CD14-positive monocyte (primary cell): ENCODE data around the gene STK38L. TPM values are rescaled to one million over a fixed set of nuclear protein-coding genes. Genes with fewer than 3 reads are reported as not detected.

Experiments
- DNase-seq, 3 donors: peaks; one replicate each; pipeline ENCODE4 v3.0.0-alpha.2; 2011 to 2022
- H2AFZ ChIP-seq: 2 replicates; pipeline ENCODE4 v1.6.0; 2012; ENCODE audit warnings: mild to moderate bottlenecking, low read depth, low read length, inconsistent platforms; ENCODE audit not compliant: insufficient read depth, poor library complexity, severe bottlenecking
- H3K27ac ChIP-seq, 2 donors: 1 replicate in 1 of 2; 2 replicates in 1 of 2; pipeline ENCODE4 v1.5.1; 2012 to 2013; ENCODE audit warnings: low read length in 2 of 2, control low read depth in 1 of 2, inconsistent platforms in 1 of 2, low read depth in 1 of 2, mild to moderate bottlenecking in 1 of 2
- H3K27me3 ChIP-seq, 2 donors: one replicate each; pipeline versions ENCODE4 v1.6.0 to v1.6.1; 2011 to 2013; ENCODE audit warnings: low read length in 2 of 2; ENCODE audit not compliant: control insufficient read depth in 2 of 2, insufficient read depth in 2 of 2
- H3K36me3 ChIP-seq, 2 donors: replicated peaks in 1 of 2; 1 replicate in 1 of 2; 2 replicates in 1 of 2; pipeline versions ENCODE4 v1.5.1 to v1.6.1; 2012 to 2013; ENCODE audit warnings: low read length in 2 of 2, control low read depth in 1 of 2, inconsistent platforms in 1 of 2, mild to moderate bottlenecking in 1 of 2; ENCODE audit not compliant: insufficient read depth in 2 of 2, control insufficient read depth in 1 of 2
- H3K4me1 ChIP-seq, 2 donors: 1 replicate in 1 of 2; 2 replicates in 1 of 2; pipeline versions ENCODE4 v1.5.1 to v1.6.1; 2012 to 2013; ENCODE audit warnings: low read length in 2 of 2, control low read depth in 1 of 2, inconsistent platforms in 1 of 2, mild to moderate bottlenecking in 1 of 2, moderate library complexity in 1 of 2; ENCODE audit not compliant: insufficient read depth in 2 of 2, control insufficient read depth in 1 of 2
- H3K4me2 ChIP-seq: replicated peaks from 2 replicates; pipeline ENCODE3; 2012; ENCODE audit warnings: low read length, moderate library complexity, mild to moderate bottlenecking; ENCODE audit not compliant: poor library complexity, severe bottlenecking; ENCODE audit errors: extremely low read depth
- H3K4me3 ChIP-seq, 3 experiments: fragments of 200-600 bp in 1 of 3; sonication (generic) in 1 of 3; replicated peaks in 1 of 3; 1 replicate in 2 of 3; 2 replicates in 1 of 3; pipeline ENCODE4 v1.5.1; 2011 to 2013; ENCODE audit warnings: low read length in 3 of 3, mild to moderate bottlenecking in 3 of 3, control low read depth in 2 of 3, low read depth in 2 of 3, inconsistent platforms in 1 of 3, moderate library complexity in 1 of 3
- H3K79me2 ChIP-seq: 2 replicates; pipeline ENCODE4 v1.6.0; 2012; ENCODE audit warnings: mild to moderate bottlenecking, control low read depth, inconsistent platforms, low read length, moderate library complexity; ENCODE audit not compliant: insufficient read depth
- H3K9ac ChIP-seq: 2 replicates; pipeline ENCODE4 v1.6.0; 2017; ENCODE audit warnings: low read length, mild to moderate bottlenecking; ENCODE audit not compliant: insufficient read depth, poor library complexity, severe bottlenecking
- H3K9me3 ChIP-seq, 2 donors: replicated peaks in 1 of 2; 1 replicate in 1 of 2; 2 replicates in 1 of 2; pipeline versions ENCODE4 v1.5.1 to v1.6.1; 2012 to 2013; ENCODE audit warnings: low read length in 2 of 2, control low read depth in 1 of 2; ENCODE audit not compliant: control insufficient read depth in 1 of 2, insufficient read depth in 1 of 2
- H4K20me1 ChIP-seq: 2 replicates; pipeline ENCODE4 v1.6.0; 2012; ENCODE audit warnings: mild to moderate bottlenecking, low read length, control low read depth, moderate library complexity; ENCODE audit not compliant: insufficient read depth
- H3K27ac Mint-ChIP-seq, 7 donors: one replicate each; pipeline ENCODE4 v1.8.0; 2020; ENCODE audit warnings: mild to moderate bottlenecking in 7 of 7, mixed read lengths in 7 of 7, moderate library complexity in 6 of 7, inconsistent platforms in 2 of 7
- H3K27me3 Mint-ChIP-seq, 3 donors: one replicate each; pipeline ENCODE4 v1.8.0; 2021 to 2022; ENCODE audit warnings: low read depth in 3 of 3, mild to moderate bottlenecking in 3 of 3, mixed read lengths in 3 of 3, moderate library complexity in 3 of 3, inconsistent platforms in 1 of 3
- H3K36me3 Mint-ChIP-seq, 2 donors: one replicate each; pipeline ENCODE4 v1.8.0; 2020; ENCODE audit warnings: mixed read lengths in 2 of 2, inconsistent platforms in 1 of 2, mild to moderate bottlenecking in 1 of 2
- H3K4me1 Mint-ChIP-seq: one replicate; pipeline ENCODE4 v1.8.0; 2020; ENCODE audit warnings: mild to moderate bottlenecking, mixed read lengths
- H3K4me3 Mint-ChIP-seq, 2 donors: one replicate each; pipeline ENCODE4 v1.8.0; 2020; ENCODE audit warnings: mild to moderate bottlenecking in 2 of 2, mixed read lengths in 2 of 2, moderate library complexity in 1 of 2
- H3K9me3 Mint-ChIP-seq, 7 donors: one replicate each; pipeline ENCODE4 v1.8.0; 2020 to 2022; ENCODE audit warnings: mixed read lengths in 7 of 7, mild to moderate bottlenecking in 6 of 7, moderate library complexity in 6 of 7, inconsistent platforms in 2 of 7
- WGBS: methylation state at CpG from one replicate; pipeline ENCODE4 v1.1.5; 2013; ENCODE audit warnings: missing lambda C conversion rate; ENCODE audit not compliant: insufficient coverage; 5-methylcytosine and 5-hydroxymethylcytosine counted together
- intact Hi-C, 2 donors: fragments of 100-400 bp; cut with micrococcal nuclease; formaldehyde crosslinking; loops; one replicate each; pipeline versions ENCODE4 v1.15.0 to v1.15.1; 2023
- polyA minus RNA-seq: library from RNA; depleted of rRNA, polyadenylated mRNA; stranded (reverse); fragments of >200 nt; gene quantifications from 2 replicates; pipeline ENCODE4 v1.2.3, GENCODE V29; 2012
- polyA plus RNA-seq, 3 donors: library from polyadenylated mRNA; depleted of rRNA in 1 of 3; unstranded in 2 of 3; stranded (reverse) in 1 of 3; fragments of 300-500 nt in 2 of 3; fragments of >200 nt in 1 of 3; fragmentation: Illumina TruSeq in 2 of 3; gene quantifications; 1 replicate in 2 of 3; 2 replicates in 1 of 3; pipeline ENCODE4 v1.2.3, GENCODE V29; 2012 to 2021
- total RNA-seq, 12 experiments: library from RNA in 1 of 12; stranded (reverse) in 1 of 12; fragments of 120-200 nt in 1 of 12; gene quantifications; one replicate each; pipeline ENCODE4 v1.2.4 and lab custom pipeline; 2013 to 2026; ENCODE audit warnings: mixed read lengths in 6 of 12, inconsistent platforms in 1 of 12
- TF ChIP-seq, protein P1 (sequence below): fragments of 200-600 bp; IDR thresholded peaks from one replicate; pipeline ENCODE4 v1.8.0; 2022; ENCODE audit warnings: antibody characterized with exemption, mild to moderate bottlenecking

The STK38L gene
- 76.7 TPM for total RNA-seq (2013)
- polyA plus RNA-seq (10 to 100 TPM; 20.0 to 29.5 (median 20.5) TPM), polyA minus RNA-seq (11.1 and 14.5 TPM in 2 replicates), total RNA-seq (lab: John Stamatoyannopoulos, UW) (62.5 to 347 (median 166) reads per million in 11 experiments)

DNA sequence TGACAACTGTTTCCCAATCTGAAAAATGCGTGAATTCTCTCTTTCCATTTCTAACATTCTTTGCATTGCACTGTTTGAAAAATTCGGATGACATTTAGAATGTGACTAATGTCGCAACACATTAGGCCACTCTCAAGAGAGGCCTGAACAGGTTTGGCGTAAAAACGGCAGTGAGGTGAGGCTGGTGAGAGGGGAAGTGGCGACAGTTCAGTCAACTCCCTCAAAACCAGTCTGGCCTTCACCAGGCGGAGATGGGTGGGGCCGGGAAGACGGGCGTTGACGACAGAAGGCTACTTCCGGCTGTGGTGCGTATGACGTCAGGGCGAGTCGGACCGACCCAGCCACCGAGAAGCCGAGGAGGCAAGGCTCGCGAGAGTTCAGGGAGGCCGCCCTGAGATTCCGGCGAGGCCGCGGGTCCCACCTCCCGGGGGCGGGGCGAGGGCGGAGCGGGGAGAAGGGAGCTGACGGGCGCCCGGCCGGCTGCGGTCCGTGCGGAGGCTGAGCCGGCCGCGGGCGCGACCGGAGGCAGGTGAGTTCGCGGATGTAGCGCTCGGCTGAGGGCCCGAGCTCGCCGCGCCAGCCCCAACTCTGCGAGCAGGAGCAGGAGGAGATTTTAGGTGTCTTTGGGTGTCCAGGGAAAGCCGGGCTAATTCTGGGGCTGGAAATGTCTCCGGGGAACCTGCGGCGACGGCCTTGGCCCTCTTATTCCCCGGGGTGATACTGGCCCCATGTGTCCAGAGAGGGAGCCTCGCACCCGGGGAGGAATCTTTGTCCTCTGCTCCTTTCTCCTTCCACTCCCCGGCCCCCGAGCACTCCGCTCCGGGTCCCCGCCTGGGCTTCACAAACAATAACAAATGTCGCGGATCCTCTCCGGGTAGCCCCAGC lies at the start of gene STK38L:
Gene STK38L (plus strand): TSS at position 483 of the 885 bp plus-strand sequence. CDS start 53,435 bp downstream, outside the sequence.
- Histone ChIP-seq H3K27me3 (no peaks in the 10 kb centered on the region), H3K9ac (peak within 1 kb of the TSS; percentile 90), H3K27ac (peak within 1 kb of the TSS; percentile 90 to 97), H3K9me3 (no peaks in the 10 kb centered on the region), H3K79me2 (peaks cover 45% of the 10 kb centered on the region), H3K4me3 (peak within 1 kb of the TSS; percentile 85 to 88 (median 87)), H4K20me1 (peaks cover 6% of the 10 kb centered on the region), H3K4me1 (peaks cover 28 to 42% of the 10 kb centered on the region in 2 donors), H2AFZ (peak within 1 kb of the TSS; percentile 65), H3K36me3 (peaks cover 0 to 2% of the 10 kb centered on the region in 2 donors), H3K4me2 (peak within 1 kb of the TSS; percentile 87)
- H3K27ac Mint-ChIP-seq, result peak within 1 kb of the TSS; percentile 97 to 100 (median 98)
- TF ChIP-seq, protein P1, sequence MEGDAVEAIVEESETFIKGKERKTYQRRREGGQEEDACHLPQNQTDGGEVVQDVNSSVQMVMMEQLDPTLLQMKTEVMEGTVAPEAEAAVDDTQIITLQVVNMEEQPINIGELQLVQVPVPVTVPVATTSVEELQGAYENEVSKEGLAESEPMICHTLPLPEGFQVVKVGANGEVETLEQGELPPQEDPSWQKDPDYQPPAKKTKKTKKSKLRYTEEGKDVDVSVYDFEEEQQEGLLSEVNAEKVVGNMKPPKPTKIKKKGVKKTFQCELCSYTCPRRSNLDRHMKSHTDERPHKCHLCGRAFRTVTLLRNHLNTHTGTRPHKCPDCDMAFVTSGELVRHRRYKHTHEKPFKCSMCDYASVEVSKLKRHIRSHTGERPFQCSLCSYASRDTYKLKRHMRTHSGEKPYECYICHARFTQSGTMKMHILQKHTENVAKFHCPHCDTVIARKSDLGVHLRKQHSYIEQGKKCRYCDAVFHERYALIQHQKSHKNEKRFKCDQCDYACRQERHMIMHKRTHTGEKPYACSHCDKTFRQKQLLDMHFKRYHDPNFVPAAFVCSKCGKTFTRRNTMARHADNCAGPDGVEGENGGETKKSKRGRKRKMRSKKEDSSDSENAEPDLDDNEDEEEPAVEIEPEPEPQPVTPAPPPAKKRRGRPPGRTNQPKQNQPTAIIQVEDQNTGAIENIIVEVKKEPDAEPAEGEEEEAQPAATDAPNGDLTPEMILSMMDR, result peak; percentile 34
- peak within 1 kb of the TSS; percentile 99 for H3K4me3 Mint-ChIP-seq
- peaks cover 0 to 5% of the 10 kb centered on the region in 2 donors for H3K36me3 Mint-ChIP-seq
- DNase-seq, result peak; percentile 97 to 99 (median 98)
- intact Hi-C loops, result loop anchor here (2.0 to 5.0 kb wide), 2 partner anchors 63 to 67 kb away; no protein-coding TSS in a partner anchor
- peaks cover 0 to 3% (median 0%) of the 10 kb centered on the region in 7 donors for H3K9me3 Mint-ChIP-seq
- peaks cover 0 to 1% (median 0%) of the 10 kb centered on the region in 3 donors for H3K27me3 Mint-ChIP-seq
- WGBS, result under 1% methylated on average over 61 of the region's 69 CpGs
- peaks cover 47% of the 10 kb centered on the region for H3K4me1 Mint-ChIP-seq

DNA sequence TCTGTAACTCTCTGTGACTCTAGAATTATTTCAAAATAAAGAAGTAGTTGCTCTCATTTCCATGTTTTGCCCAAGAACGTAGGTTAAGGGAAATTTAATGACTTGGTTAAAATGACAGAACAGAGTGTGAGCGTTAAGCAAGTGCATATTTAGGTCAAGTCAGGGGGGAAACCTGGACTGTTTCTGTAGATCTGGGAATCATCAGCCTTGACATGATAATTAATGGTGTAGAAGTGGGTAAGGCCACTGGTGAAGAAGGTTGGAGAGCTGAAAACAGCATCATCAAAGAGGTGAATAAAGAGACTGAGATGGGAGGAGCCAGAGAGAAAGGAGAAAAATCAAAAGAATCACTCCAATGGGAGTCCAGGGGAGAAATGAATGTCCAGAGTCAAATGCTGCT lies 49.4 kb upstream of the STK38L start:
- 75% methylated on average over 1 of the region's 2 CpGs for WGBS
- no peaks in the 10 kb centered on the region for H3K36me3 Mint-ChIP-seq
- Histone ChIP-seq H3K4me2 (no peak overlapping the region), H3K79me2 (no peaks in the 10 kb centered on the region), H3K36me3 (no peaks in the 10 kb centered on the region), H3K9ac (no peak overlapping the region), H3K4me3 (no peak overlapping the region), H3K4me1 (peaks cover 0 to 3% of the 10 kb centered on the region in 2 donors), H3K27ac (no peak overlapping the region), H3K9me3 (no peaks in the 10 kb centered on the region), H2AFZ (no peak overlapping the region), H4K20me1 (no peaks in the 10 kb centered on the region), H3K27me3 (no peaks in the 10 kb centered on the region)
- peaks cover 0 to 4% (median 1%) of the 10 kb centered on the region in 3 donors for H3K27me3 Mint-ChIP-seq
- intact Hi-C loops, result no loop called here
- no peak overlapping the region for H3K4me3 Mint-ChIP-seq
- TF ChIP-seq, protein P1, result no peak
- no peaks in the 10 kb centered on the region for H3K9me3 Mint-ChIP-seq
- H3K27ac Mint-ChIP-seq, result no peak overlapping the region
- H3K4me1 Mint-ChIP-seq, result peaks cover 9% of the 10 kb centered on the region
- DNase-seq, result no peak
